PFSK-1 (cell line): ENCODE measurements around the gene FADS2.

Source experiments
- FOXP2 ChIP-seq: optimal IDR thresholded peaks from 2 replicates; pipeline ENCODE3; 2011; ENCODE audit warnings: borderline replicate concordance, control low read depth, inconsistent platforms; ENCODE audit not compliant: insufficient read depth; ENCODE audit errors: extremely low read length, extremely low read depth
- POLR2AphosphoS5 ChIP-seq: IDR thresholded peaks from 2 replicates; pipeline ENCODE4 v1.6.1; 2012; ENCODE audit warnings: low read depth, mild to moderate bottlenecking, control low read depth, low read length, moderate library complexity
- TAF1 ChIP-seq: IDR thresholded peaks from 2 replicates; pipeline ENCODE4 v1.6.1; 2012; ENCODE audit warnings: low read length, control low read depth, borderline replicate concordance; ENCODE audit not compliant: insufficient read depth
- TF ChIP-seq, protein P1 (sequence below), 2 experiments: IDR thresholded peaks; 2 replicates each; pipeline versions ENCODE4 v1.6.1 to v1.8.0; 2011 to 2012; ENCODE audit warnings: low read depth in 2 of 2, low read length in 2 of 2, control low read depth in 1 of 2, inconsistent platforms in 1 of 2, mild to moderate bottlenecking in 1 of 2, moderate library complexity in 1 of 2; ENCODE audit not compliant: insufficient read depth in 1 of 2

DNA sequence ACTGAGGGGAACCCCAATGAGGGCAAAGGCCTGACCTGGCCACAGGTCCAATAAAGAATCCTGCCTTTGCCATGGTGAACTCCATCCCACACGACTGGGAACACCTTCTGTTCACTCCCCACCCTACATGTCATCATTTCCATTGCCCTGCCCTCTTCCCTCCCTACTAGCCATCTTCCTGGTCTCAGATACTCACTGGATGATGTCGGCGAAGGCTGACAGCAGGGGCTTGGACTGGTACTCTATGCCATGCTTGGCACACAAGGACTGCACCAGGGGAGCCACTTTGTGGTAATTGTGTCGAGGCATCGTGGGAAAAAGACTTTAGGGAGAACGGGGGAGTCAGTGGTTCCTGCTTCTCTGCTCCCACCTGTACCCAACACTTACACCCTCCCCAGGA is 25.5 kb upstream of the FADS2 start:
- TF ChIP-seq POLR2AphosphoS5, result no peak
- TF ChIP-seq TAF1, result no peak
- TF ChIP-seq, protein P1, sequence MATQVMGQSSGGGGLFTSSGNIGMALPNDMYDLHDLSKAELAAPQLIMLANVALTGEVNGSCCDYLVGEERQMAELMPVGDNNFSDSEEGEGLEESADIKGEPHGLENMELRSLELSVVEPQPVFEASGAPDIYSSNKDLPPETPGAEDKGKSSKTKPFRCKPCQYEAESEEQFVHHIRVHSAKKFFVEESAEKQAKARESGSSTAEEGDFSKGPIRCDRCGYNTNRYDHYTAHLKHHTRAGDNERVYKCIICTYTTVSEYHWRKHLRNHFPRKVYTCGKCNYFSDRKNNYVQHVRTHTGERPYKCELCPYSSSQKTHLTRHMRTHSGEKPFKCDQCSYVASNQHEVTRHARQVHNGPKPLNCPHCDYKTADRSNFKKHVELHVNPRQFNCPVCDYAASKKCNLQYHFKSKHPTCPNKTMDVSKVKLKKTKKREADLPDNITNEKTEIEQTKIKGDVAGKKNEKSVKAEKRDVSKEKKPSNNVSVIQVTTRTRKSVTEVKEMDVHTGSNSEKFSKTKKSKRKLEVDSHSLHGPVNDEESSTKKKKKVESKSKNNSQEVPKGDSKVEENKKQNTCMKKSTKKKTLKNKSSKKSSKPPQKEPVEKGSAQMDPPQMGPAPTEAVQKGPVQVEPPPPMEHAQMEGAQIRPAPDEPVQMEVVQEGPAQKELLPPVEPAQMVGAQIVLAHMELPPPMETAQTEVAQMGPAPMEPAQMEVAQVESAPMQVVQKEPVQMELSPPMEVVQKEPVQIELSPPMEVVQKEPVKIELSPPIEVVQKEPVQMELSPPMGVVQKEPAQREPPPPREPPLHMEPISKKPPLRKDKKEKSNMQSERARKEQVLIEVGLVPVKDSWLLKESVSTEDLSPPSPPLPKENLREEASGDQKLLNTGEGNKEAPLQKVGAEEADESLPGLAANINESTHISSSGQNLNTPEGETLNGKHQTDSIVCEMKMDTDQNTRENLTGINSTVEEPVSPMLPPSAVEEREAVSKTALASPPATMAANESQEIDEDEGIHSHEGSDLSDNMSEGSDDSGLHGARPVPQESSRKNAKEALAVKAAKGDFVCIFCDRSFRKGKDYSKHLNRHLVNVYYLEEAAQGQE (IDR thresholded peaks at IDR 0.05; ENCODE audit: insufficient read depth in 1 of 2, low read depth in 2 of 2, low read length in 2 of 2), result no peak
- no peak for TF ChIP-seq FOXP2
